HFFc6 (cell line): ENCODE measurements around the gene OPALIN. TPM values are rescaled to one million over a fixed set of nuclear protein-coding genes. Genes with fewer than 3 reads are reported as not detected.

Source experiments
- DNase-seq: peaks from one replicate; pipeline ENCODE4 v3.0.0-alpha.2; 2018
- H3K27ac Mint-ChIP-seq: 2 replicates; pipeline ENCODE4 v1.8.0; 2020; ENCODE audit warnings: mild to moderate bottlenecking, mixed read lengths
- H3K27me3 Mint-ChIP-seq: 2 replicates; pipeline ENCODE4 v1.8.0; 2021; ENCODE audit warnings: mild to moderate bottlenecking, moderate library complexity, mixed read lengths; ENCODE audit not compliant: insufficient read depth
- H3K36me3 Mint-ChIP-seq: 2 replicates; pipeline ENCODE4 v1.8.0; 2021; ENCODE audit warnings: low read depth, mixed read lengths
- H3K4me1 Mint-ChIP-seq: 2 replicates; pipeline ENCODE4 v1.8.0; 2020; ENCODE audit warnings: low read depth, mixed read lengths
- H3K4me3 Mint-ChIP-seq: 2 replicates; pipeline ENCODE4 v1.8.0; 2020; ENCODE audit warnings: mild to moderate bottlenecking, moderate library complexity, mixed read lengths
- H3K9me3 Mint-ChIP-seq: 2 replicates; pipeline ENCODE4 v1.8.0; 2020; ENCODE audit warnings: mild to moderate bottlenecking, mixed read lengths
- CTCF ChIP-seq: fragments of 200-600 bp; sonication (generic); IDR thresholded peaks from 2 replicates; pipeline ENCODE4 v1.5.0; 2021; ENCODE audit warnings: antibody characterized with exemption, mild to moderate bottlenecking
- total RNA-seq, 6 experiments: library from RNA; stranded (reverse); fragmentation: NEBNext Ultra II Directional; extraction: Animal tissue kit (Norgen Biotek cat#: 25700); gene quantifications; 2 replicates in 1 of 6; 3 replicates in 5 of 6; pipeline ENCODE4 v1.2.3, GENCODE V29; 2021

OPALIN gene
- total RNA-seq, 6 experiments from 2014 or later: not detected

- Mint-ChIP-seq H3K9me3 (no peaks in the 10 kb centered on the region), H3K27ac (no peak overlapping the region)
Measured at GRCh38 chr10:96324447-96324846, 34.4 kb downstream of the OPALIN start.

GRCh38 chr10:96322275-96322674 lies 36.5 kb downstream of the OPALIN start:
- TF ChIP-seq CTCF: no peak
- no peak for DNase-seq
- Mint-ChIP-seq H3K4me1 (no peaks in the 10 kb centered on the region), H3K27me3 (peaks cover 4% of the 10 kb centered on the region; the same call in 1 of the 2 replicates), H3K4me3 (no peak overlapping the region), H3K27ac (no peak overlapping the region), H3K9me3 (no peaks in the 10 kb centered on the region), H3K36me3 (no peaks in the 10 kb centered on the region)

More at GRCh38 chr10:96324447-96324846, 34.4 kb downstream of the OPALIN start:
- TF ChIP-seq CTCF: no peak
- H3K27me3 Mint-ChIP-seq: peaks cover 7% of the 10 kb centered on the region
- DNase-seq: no peak
- H3K4me3 Mint-ChIP-seq: no peak overlapping the region
- H3K36me3 Mint-ChIP-seq: no peaks in the 10 kb centered on the region
- H3K4me1 Mint-ChIP-seq: no peaks in the 10 kb centered on the region

- Mint-ChIP-seq H3K4me3 (no peak overlapping the region), H3K27me3 (peaks cover 4% of the 10 kb centered on the region; the same call in 1 of the 2 replicates), H3K27ac (no peak overlapping the region), H3K36me3 (no peaks in the 10 kb centered on the region), H3K4me1 (no peaks in the 10 kb centered on the region), H3K9me3 (no peaks in the 10 kb centered on the region)
- no peak for TF ChIP-seq CTCF
- no peak for DNase-seq
Measured at GRCh38 chr10:96321822-96322221, 37.0 kb downstream of the OPALIN start.

DNA sequence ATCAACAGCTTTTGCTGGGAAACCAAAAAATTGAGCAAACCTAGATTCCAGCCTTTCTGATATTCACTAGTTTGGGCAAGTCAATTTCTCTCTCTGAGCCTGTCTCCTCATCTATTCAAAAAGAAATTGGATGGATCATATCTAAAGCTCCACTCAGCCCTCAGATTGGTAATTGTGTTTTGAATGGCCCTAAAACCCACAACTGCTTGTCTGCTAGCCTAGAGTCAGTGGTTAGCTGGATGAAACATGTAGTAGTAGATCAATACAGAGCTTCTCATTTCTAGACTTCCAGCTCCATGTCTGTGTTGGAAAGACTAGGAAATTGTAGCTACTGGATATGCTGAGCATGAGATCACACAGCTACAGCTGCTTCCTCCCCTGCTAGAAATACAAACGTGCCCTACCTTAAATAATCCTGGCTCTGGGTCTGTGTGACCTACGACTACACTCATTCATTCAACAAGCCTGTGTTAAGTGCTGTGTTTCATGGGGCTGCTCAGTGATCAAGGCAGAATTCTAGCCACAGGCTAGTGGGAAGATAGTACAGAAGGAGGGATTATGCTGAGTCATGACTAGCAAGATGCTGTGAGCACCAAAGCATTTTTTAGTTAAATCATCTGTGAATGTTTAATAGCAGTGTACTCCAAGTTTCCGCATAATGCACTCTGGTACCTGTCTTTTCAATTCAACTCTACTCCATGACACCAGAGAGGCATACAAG lies 38.9 kb downstream of the OPALIN start:
- no peak overlapping the region for H3K4me3 Mint-ChIP-seq
- no peak for TF ChIP-seq CTCF
- DNase-seq: no peak
- H3K4me1 Mint-ChIP-seq: no peaks in the 10 kb centered on the region
- H3K27ac Mint-ChIP-seq: no peak overlapping the region
- peaks cover 4% of the 10 kb centered on the region for H3K27me3 Mint-ChIP-seq
- no peaks in the 10 kb centered on the region for H3K9me3 Mint-ChIP-seq
- H3K36me3 Mint-ChIP-seq: no peaks in the 10 kb centered on the region

DNA sequence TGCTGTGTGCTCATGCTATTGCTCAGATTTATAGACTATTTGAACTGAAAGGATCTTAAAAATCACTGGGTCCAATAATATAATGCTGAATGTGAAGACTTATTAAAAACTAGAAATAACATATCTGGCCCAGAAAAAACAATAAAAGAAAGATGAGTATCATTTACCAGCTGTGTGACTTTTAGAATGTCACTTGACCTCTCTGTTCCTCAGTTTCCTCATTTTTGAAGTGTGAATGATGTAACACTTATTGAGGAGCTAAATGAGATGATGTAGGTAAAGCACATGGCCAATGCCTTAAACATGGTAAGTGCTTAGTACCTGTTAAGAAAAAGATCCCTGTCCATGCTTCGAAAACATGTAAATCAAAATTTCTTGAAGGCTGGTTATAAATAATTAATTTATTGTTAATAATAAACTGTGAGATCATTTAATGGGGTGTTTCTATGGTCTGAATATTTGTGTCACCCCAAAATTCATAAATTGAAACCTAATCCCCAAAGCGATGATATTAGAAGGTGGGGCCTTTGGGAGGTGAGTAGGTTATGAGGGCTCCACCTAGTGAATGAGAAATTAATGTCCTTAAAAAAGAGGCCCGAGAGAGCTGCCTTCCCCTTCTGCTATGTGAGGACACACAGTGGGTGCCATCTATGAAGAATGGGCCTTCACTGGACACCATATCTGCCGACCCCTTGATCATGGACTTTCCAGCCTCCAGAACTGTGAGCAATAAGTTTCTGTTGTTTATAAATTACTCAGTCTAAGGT lies 41.6 kb downstream of the OPALIN start:
- H3K9me3 Mint-ChIP-seq: no peaks in the 10 kb centered on the region

More for the DNA sequence above, 41.6 kb downstream of the OPALIN start:
- H3K4me1 Mint-ChIP-seq: no peaks in the 10 kb centered on the region
- no peak overlapping the region for H3K27ac Mint-ChIP-seq
- H3K27me3 Mint-ChIP-seq: peaks cover 4% of the 10 kb centered on the region
- H3K36me3 Mint-ChIP-seq: no peaks in the 10 kb centered on the region
- no peak for DNase-seq
- no peak overlapping the region for H3K4me3 Mint-ChIP-seq
- no peak for TF ChIP-seq CTCF
